HepG2 (cell line): Measurements from ENCODE around the gene FIGNL1. TPM values are rescaled to one million over a fixed set of nuclear protein-coding genes. Genes with fewer than 3 reads are reported as not detected.

ENCODE experiments used
- AHR ChIP-seq: IDR thresholded peaks from 2 replicates; pipeline ENCODE4 v1.6.1; 2018; ENCODE audit warnings: missing genetic modification reagents, missing compliant biosample characterization
- BCL3 ChIP-seq: sonication (generic); formaldehyde crosslinking; IDR thresholded peaks from 2 replicates; pipeline ENCODE4 v1.5.1; 2020; ENCODE audit warnings: mild to moderate bottlenecking, missing genetic modification reagents, moderate library complexity
- FOXA3 ChIP-seq: IDR thresholded peaks from 2 replicates; pipeline ENCODE4 v1.6.1; 2016; ENCODE audit warnings: missing genetic modification reagents, missing compliant biosample characterization
- LCORL ChIP-seq, 2 experiments: fragments of 450-650 bp in 1 of 2; sonication (generic) in 1 of 2; formaldehyde crosslinking in 1 of 2; IDR thresholded peaks; 2 replicates each; pipeline versions ENCODE4 v1.5.0 to v1.6.1; 2017 to 2020; ENCODE audit warnings: antibody characterized with exemption in 1 of 2, missing genetic modification reagents in 1 of 2
- MATR3 ChIP-seq: sonication (generic); formaldehyde crosslinking; IDR thresholded peaks from 2 replicates; pipeline ENCODE4 v1.4.0; 2020; ENCODE audit warnings: missing genetic modification reagents
- MBD4 ChIP-seq: IDR thresholded peaks from 2 replicates; pipeline ENCODE4 v1.6.1; 2012; ENCODE audit warnings: low read length, inconsistent platforms, borderline replicate concordance
- MED1 ChIP-seq: sonication (generic); formaldehyde crosslinking; IDR thresholded peaks from 2 replicates; pipeline ENCODE4 v1.4.0; 2020; ENCODE audit warnings: missing genetic modification reagents
- MED8 ChIP-seq: sonication (generic); formaldehyde crosslinking; IDR thresholded peaks from 2 replicates; pipeline ENCODE4 v1.8.1; 2023; ENCODE audit warnings: mild to moderate bottlenecking, missing genetic modification reagents; ENCODE audit not compliant: insufficient replicate concordance
- MXI1 ChIP-seq: IDR thresholded peaks from 3 replicates; pipeline ENCODE4 v1.6.1; 2012; ENCODE audit warnings: low read depth, low read length, inconsistent platforms, borderline replicate concordance
- RFXAP ChIP-seq: sonication (generic); formaldehyde crosslinking; IDR thresholded peaks from 2 replicates; pipeline ENCODE4 v1.4.0; 2020; ENCODE audit warnings: missing genetic modification reagents, borderline replicate concordance
- SIN3B ChIP-seq: fragments of 150-350 bp; IDR thresholded peaks from 2 replicates; pipeline ENCODE4 v1.6.1; 2014; ENCODE audit warnings: low read length
- SMAD1 ChIP-seq: sonication (generic); formaldehyde crosslinking; IDR thresholded peaks from 2 replicates; pipeline ENCODE4 v1.4.0; 2020; ENCODE audit warnings: missing genetic modification reagents, low read depth, mild to moderate bottlenecking, borderline replicate concordance
- STAT5B ChIP-seq: sonication (generic); formaldehyde crosslinking; IDR thresholded peaks from 2 replicates; pipeline ENCODE4 v1.4.0; 2020; ENCODE audit warnings: missing genetic modification reagents
- ZEB1 ChIP-seq: IDR thresholded peaks from 2 replicates; pipeline ENCODE4 v1.6.1; 2012; ENCODE audit warnings: mild to moderate bottlenecking, low read depth, inconsistent platforms; ENCODE audit not compliant: insufficient replicate concordance
- ZFP37 ChIP-seq: sonication (generic); formaldehyde crosslinking; IDR thresholded peaks from 2 replicates; pipeline ENCODE4 v1.4.0; 2020; ENCODE audit warnings: missing genetic modification reagents, borderline replicate concordance
- ZFP82 ChIP-seq: sonication (generic); formaldehyde crosslinking; IDR thresholded peaks from 2 replicates; pipeline ENCODE4 v1.5.1; 2020; ENCODE audit warnings: mild to moderate bottlenecking, missing genetic modification reagents, borderline replicate concordance
- ZNF563 ChIP-seq: sonication (generic); formaldehyde crosslinking; IDR thresholded peaks from 2 replicates; pipeline ENCODE4 v1.8.0; 2022; ENCODE audit warnings: mild to moderate bottlenecking, moderate library complexity, missing genetic modification reagents
- ZNF598 ChIP-seq: sonication (generic); formaldehyde crosslinking; IDR thresholded peaks from 2 replicates; pipeline ENCODE4 v1.5.1; 2020; ENCODE audit warnings: mild to moderate bottlenecking, missing genetic modification reagents, borderline replicate concordance
- ZNF713 ChIP-seq: sonication (generic); formaldehyde crosslinking; IDR thresholded peaks from 2 replicates; pipeline ENCODE4 v1.4.0; 2020; ENCODE audit warnings: mild to moderate bottlenecking, missing genetic modification reagents
- polyA plus RNA-seq, 8 experiments: library from polyadenylated mRNA; depleted of rRNA in 3 of 8; stranded (reverse) in 7 of 8; unstranded in 1 of 8; fragments of >200 nt; fragmentation: Illumina TruSeq in 4 of 8; extraction: Trizol in 4 of 8; gene quantifications; 2 replicates each; pipeline versions ENCODE4 v1.2.1 to v1.2.3, GENCODE V29; 2011 to 2016; ENCODE audit warnings: low read depth in 4 of 8, missing spikeins in 1 of 8, mixed read lengths in 1 of 8; ENCODE audit not compliant: insufficient read depth in 1 of 8
- total RNA-seq, 5 experiments: library from RNA; depleted of rRNA; stranded (reverse); fragments of >200 nt; fragmentation: Illumina TruSeq; extraction: Trizol; gene quantifications; 2 replicates each; pipeline ENCODE4 v1.2.3, GENCODE V29; 2016; ENCODE audit warnings: low read depth in 1 of 5
- TF ChIP-seq, protein P1 (sequence below): sonication (generic); formaldehyde crosslinking; IDR thresholded peaks from 2 replicates; pipeline ENCODE4 v1.5.0; 2020; ENCODE audit warnings: mild to moderate bottlenecking, missing genetic modification reagents, moderate library complexity
- TF ChIP-seq, protein P2 (sequence below): sonication (generic); formaldehyde crosslinking; IDR thresholded peaks from 2 replicates; pipeline ENCODE4 v1.4.0; 2020; ENCODE audit warnings: missing genetic modification reagents
- TF ChIP-seq, protein P3 (sequence below): sonication (generic); formaldehyde crosslinking; IDR thresholded peaks from 2 replicates; pipeline ENCODE4 v1.4.0; 2020; ENCODE audit warnings: missing genetic modification reagents
- TF ChIP-seq, protein P4 (sequence below): sonication (generic); formaldehyde crosslinking; IDR thresholded peaks from 2 replicates; pipeline ENCODE4 v1.8.0; 2022; ENCODE audit warnings: missing genetic modification reagents, low read depth, mild to moderate bottlenecking, borderline replicate concordance

FIGNL1 gene
- total and polyA plus RNA-seq, 2 of the 13 experiments (the other 11 are each of a cell fraction or from before 2014, with no cell fraction given) = 4.0 to 20.9 TPM

DNA sequence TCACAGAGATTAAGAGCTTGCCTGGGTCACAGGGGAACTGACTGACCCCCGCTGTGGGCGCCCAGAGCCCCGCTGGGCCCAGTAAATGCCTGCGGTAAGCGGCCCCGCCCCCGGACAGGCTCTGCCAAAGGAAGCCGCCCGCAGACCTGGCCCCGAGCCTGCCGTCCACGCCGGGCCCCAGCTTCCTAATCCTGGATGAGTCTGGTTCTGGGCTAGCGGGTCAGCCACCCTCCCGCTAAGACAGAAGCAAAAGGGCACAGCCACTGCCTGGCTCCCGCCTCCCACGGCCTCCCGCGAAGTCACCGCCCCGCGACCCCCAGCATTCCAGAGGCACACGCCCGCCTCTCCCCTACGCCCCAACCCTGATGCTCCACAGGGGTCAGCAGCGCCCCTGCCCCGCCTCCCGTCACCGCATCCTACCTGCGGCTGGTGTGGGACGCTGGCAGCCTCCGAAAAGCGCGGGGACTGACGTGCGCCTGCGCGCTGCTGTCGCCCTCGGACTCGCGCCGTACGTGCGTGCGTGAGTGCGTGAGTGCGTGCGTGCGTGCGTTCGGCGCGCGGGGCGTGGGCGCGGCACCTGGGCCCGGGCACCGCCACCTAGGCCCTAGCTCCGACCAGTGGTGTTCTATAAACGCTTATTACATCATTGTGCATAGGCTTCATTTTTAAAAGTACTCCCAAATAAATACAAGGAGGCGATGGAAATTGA, at the start of gene FIGNL1 (continued):
- TF ChIP-seq, protein P1, sequence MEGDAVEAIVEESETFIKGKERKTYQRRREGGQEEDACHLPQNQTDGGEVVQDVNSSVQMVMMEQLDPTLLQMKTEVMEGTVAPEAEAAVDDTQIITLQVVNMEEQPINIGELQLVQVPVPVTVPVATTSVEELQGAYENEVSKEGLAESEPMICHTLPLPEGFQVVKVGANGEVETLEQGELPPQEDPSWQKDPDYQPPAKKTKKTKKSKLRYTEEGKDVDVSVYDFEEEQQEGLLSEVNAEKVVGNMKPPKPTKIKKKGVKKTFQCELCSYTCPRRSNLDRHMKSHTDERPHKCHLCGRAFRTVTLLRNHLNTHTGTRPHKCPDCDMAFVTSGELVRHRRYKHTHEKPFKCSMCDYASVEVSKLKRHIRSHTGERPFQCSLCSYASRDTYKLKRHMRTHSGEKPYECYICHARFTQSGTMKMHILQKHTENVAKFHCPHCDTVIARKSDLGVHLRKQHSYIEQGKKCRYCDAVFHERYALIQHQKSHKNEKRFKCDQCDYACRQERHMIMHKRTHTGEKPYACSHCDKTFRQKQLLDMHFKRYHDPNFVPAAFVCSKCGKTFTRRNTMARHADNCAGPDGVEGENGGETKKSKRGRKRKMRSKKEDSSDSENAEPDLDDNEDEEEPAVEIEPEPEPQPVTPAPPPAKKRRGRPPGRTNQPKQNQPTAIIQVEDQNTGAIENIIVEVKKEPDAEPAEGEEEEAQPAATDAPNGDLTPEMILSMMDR (CRISPR knock-in tag) = peak; percentile 28
- TF ChIP-seq RFXAP (CRISPR knock-in tag) = peak; percentile 48; the same call in 1 of the 2 replicates
- TF ChIP-seq ZFP82 = no peak
- peak; percentile 71; the same call in 1 of the 2 replicates for TF ChIP-seq SIN3B
- TF ChIP-seq ZEB1 = peak; percentile 61
- TF ChIP-seq MATR3 (CRISPR knock-in tag) = no peak
- TF ChIP-seq FOXA3 (CRISPR knock-in tag) = no peak; the same call in 1 of the 2 replicates
- no peak for TF ChIP-seq ZNF713 (CRISPR knock-in tag)
- peak; percentile 66 for TF ChIP-seq MED8 (CRISPR knock-in tag)
- TF ChIP-seq ZFP37 = 0 out of 2 replicates have a peak, but pooled peaks have one; percentile 12
- TF ChIP-seq SMAD1 (CRISPR knock-in tag) = peak; percentile 83; the same call in 1 of the 2 replicates
- 0 out of 2 replicates have a peak, but pooled peaks have one; percentile 49 for TF ChIP-seq AHR
- peak; percentile 46; the same call in 1 of the 3 replicates for TF ChIP-seq MXI1
- 0 out of 2 replicates have a peak, but pooled peaks have one; percentile 32 for TF ChIP-seq STAT5B (CRISPR knock-in tag)
- TF ChIP-seq, protein P2, sequence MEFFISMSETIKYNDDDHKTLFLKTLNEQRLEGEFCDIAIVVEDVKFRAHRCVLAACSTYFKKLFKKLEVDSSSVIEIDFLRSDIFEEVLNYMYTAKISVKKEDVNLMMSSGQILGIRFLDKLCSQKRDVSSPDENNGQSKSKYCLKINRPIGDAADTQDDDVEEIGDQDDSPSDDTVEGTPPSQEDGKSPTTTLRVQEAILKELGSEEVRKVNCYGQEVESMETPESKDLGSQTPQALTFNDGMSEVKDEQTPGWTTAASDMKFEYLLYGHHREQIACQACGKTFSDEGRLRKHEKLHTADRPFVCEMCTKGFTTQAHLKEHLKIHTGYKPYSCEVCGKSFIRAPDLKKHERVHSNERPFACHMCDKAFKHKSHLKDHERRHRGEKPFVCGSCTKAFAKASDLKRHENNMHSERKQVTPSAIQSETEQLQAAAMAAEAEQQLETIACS (CRISPR knock-in tag) = 0 out of 2 replicates have a peak, but pooled peaks have one; percentile 47
- TF ChIP-seq, protein P3, sequence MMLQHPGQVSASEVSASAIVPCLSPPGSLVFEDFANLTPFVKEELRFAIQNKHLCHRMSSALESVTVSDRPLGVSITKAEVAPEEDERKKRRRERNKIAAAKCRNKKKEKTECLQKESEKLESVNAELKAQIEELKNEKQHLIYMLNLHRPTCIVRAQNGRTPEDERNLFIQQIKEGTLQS (CRISPR knock-in tag) = peak; percentile 64
- TF ChIP-seq MBD4 = no peak
- TF ChIP-seq MED1 (CRISPR knock-in tag) = peak; percentile 38; the same call in 1 of the 2 replicates
- TF ChIP-seq, protein P4, sequence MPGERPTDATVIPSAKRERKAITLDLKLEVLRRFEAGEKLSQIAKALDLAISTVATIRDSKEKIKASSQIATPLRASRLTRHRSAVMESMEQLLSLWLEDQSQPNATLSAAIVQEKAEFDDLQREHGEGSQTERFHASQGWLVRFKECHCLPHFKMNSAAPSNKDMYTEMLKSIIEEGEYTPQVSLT = no peak
- peak; percentile 78; the same call in 1 of the 2 replicates for TF ChIP-seq BCL3 (CRISPR knock-in tag)
- no peak for TF ChIP-seq LCORL (IDR thresholded peaks at IDR 0.05)
- peak; percentile 68 for TF ChIP-seq LCORL (CRISPR knock-in tag; IDR thresholded peaks at IDR 0.05)
- peak; percentile 64; the same call in 1 of the 2 replicates for TF ChIP-seq ZNF563 (CRISPR knock-in tag)
- TF ChIP-seq ZNF598 (CRISPR knock-in tag) = peak; percentile 98; the same call in 1 of the 2 replicates
